ENCODE data around the gene GOLIM4.

DNA sequence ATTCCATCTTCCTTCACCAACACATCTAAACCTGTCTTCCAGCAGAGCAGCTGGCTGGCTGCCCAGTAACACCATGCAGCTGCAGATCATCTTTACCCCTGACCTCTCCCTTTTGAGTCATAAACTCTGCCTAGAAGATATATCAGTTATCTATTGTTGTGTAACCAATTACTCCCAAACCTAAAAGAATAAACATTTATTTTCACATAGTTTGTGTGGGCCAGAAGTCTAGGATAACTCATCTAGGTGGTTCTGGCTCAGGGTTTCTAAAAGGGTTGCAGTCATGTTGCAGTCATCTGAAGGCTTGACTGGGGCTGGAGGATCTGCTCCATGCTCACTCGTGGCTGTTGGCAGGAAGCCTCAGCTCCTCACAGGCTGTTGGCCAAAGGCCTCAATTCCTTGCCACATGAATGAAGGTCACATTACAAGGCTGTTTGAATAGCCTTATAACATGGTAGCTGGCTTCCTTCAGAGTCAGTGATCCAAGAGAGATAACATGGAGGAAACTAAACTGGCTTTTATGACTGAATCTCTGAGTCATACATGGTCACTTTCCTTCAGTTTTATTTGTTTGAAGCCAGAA is 92.8 kb downstream of the GOLIM4 start:
- TF ChIP-seq, protein P1, sequence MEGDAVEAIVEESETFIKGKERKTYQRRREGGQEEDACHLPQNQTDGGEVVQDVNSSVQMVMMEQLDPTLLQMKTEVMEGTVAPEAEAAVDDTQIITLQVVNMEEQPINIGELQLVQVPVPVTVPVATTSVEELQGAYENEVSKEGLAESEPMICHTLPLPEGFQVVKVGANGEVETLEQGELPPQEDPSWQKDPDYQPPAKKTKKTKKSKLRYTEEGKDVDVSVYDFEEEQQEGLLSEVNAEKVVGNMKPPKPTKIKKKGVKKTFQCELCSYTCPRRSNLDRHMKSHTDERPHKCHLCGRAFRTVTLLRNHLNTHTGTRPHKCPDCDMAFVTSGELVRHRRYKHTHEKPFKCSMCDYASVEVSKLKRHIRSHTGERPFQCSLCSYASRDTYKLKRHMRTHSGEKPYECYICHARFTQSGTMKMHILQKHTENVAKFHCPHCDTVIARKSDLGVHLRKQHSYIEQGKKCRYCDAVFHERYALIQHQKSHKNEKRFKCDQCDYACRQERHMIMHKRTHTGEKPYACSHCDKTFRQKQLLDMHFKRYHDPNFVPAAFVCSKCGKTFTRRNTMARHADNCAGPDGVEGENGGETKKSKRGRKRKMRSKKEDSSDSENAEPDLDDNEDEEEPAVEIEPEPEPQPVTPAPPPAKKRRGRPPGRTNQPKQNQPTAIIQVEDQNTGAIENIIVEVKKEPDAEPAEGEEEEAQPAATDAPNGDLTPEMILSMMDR (IDR thresholded peaks at IDR 0.05), result no peak
- TF ChIP-seq POLR2A (IDR thresholded peaks at IDR 0.05), result no peak
